Gastrocnemius medialis (tissue), 4 donors: Measurements from ENCODE around the gene KRTAP10-2. TPM values are rescaled to one million over a fixed set of nuclear protein-coding genes. Genes with fewer than 3 reads are reported as not detected.
"Not testable (repeated sequence)": the region's sequence is repeated elsewhere in the genome, so short reads cannot be mapped to it uniquely, and the experiment has no call there.

ENCODE experiments used
- ATAC-seq, 2 donors: fragments of 150-250 bp; one replicate each; pipeline ENCODE4 v1.9.1; 2016
- DNase-seq, 2 donors: peaks; one replicate each; pipeline ENCODE4 v3.0.0-alpha.2; 2019
- H3K27ac ChIP-seq, 4 donors: fragments of 200-600 bp; sonication (generic); 1 replicate in 1 of 4; 2 replicates in 3 of 4; pipeline ENCODE4 v1.5.1; 2016 to 2018; ENCODE audit warnings: mild to moderate bottlenecking in 2 of 4, moderate library complexity in 1 of 4
- H3K27me3 ChIP-seq, 3 donors: fragments of 200-600 bp; sonication (generic) in 2 of 3; 1 replicate in 1 of 3; 2 replicates in 2 of 3; pipeline versions ENCODE4 v1.5.1 to v1.6.0; 2016 to 2019; ENCODE audit warnings: mild to moderate bottlenecking in 1 of 3, moderate library complexity in 1 of 3
- H3K36me3 ChIP-seq, 2 donors: fragments of 200-600 bp; sonication (generic) in 1 of 2; one replicate each; pipeline ENCODE4 v1.5.1; 2017 to 2018
- H3K4me1 ChIP-seq, 2 donors: fragments of 200-600 bp; sonication (generic) in 1 of 2; one replicate each; pipeline ENCODE4 v1.5.1; 2016 to 2017; ENCODE audit warnings: mild to moderate bottlenecking in 2 of 2
- H3K4me3 ChIP-seq, 4 donors: fragments of 200-600 bp; sonication (generic) in 3 of 4; 1 replicate in 1 of 4; 2 replicates in 3 of 4; pipeline ENCODE4 v1.5.1; 2016 to 2019; ENCODE audit warnings: mild to moderate bottlenecking in 2 of 4
- H3K9me3 ChIP-seq, 3 donors: fragments of 200-600 bp; sonication (generic) in 2 of 3; 1 replicate in 1 of 3; 2 replicates in 2 of 3; pipeline ENCODE4 v1.5.1; 2016 to 2019
- POLR2A ChIP-seq, 2 donors: fragments of 450-650 bp; IDR thresholded peaks; one replicate each; pipeline ENCODE4 v1.6.1; 2017; ENCODE audit warnings: antibody characterized with exemption in 2 of 2, mild to moderate bottlenecking in 2 of 2, moderate library complexity in 2 of 2
- in situ Hi-C, 4 donors: fragments of 200-750 bp; cut with MboI; loops; one replicate each; pipeline versions ENCODE4 v1.15.0 to v1.8.0; 2017; ENCODE audit warnings: low sequenced_read_pairs in 4 of 4
- intact Hi-C: fragments of 100-400 bp; cut with DNase I; formaldehyde crosslinking; loops from one replicate; pipeline ENCODE4 v1.15.1; 2023; ENCODE audit warnings: low total_unique reads
- total RNA-seq, 4 donors: library from RNA; depleted of rRNA; stranded (reverse); fragments of >200 nt; gene quantifications; one replicate each; pipeline versions ENCODE4 v1.1.0 to v1.2.3, GENCODE V29; 2016
- TF ChIP-seq, protein P1 (sequence below), 5 experiments: fragments of 450-650 bp in 3 of 5; fragments of 200-600 bp in 2 of 5; sonication (generic) in 2 of 5; IDR thresholded peaks in 4 of 5; conservative IDR thresholded peaks in 1 of 5; 1 replicate in 4 of 5; 2 replicates in 1 of 5; pipeline ENCODE4 v1.5.1; 2016 to 2019; ENCODE audit warnings: antibody characterized with exemption in 5 of 5, mild to moderate bottlenecking in 3 of 5, moderate library complexity in 3 of 5

Gene KRTAP10-2
- total RNA-seq, 4 donors from 2014 or later: not detected

GRCh38 chr21:44576025-44576420 lies 24.7 kb upstream of the KRTAP10-2 start:
- no peak overlapping the region for H3K27ac ChIP-seq
- peaks cover 0 to 1% (median 0%) of the 10 kb centered on the region in 3 donors for H3K9me3 ChIP-seq
- no peak for DNase-seq
- TF ChIP-seq, protein P1, sequence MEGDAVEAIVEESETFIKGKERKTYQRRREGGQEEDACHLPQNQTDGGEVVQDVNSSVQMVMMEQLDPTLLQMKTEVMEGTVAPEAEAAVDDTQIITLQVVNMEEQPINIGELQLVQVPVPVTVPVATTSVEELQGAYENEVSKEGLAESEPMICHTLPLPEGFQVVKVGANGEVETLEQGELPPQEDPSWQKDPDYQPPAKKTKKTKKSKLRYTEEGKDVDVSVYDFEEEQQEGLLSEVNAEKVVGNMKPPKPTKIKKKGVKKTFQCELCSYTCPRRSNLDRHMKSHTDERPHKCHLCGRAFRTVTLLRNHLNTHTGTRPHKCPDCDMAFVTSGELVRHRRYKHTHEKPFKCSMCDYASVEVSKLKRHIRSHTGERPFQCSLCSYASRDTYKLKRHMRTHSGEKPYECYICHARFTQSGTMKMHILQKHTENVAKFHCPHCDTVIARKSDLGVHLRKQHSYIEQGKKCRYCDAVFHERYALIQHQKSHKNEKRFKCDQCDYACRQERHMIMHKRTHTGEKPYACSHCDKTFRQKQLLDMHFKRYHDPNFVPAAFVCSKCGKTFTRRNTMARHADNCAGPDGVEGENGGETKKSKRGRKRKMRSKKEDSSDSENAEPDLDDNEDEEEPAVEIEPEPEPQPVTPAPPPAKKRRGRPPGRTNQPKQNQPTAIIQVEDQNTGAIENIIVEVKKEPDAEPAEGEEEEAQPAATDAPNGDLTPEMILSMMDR (IDR thresholded peaks at IDR 0.05 in 4 of 5, conservative IDR thresholded peaks at IDR 0.05 in 1 of 5): no peak
- no peak for TF ChIP-seq POLR2A (IDR thresholded peaks at IDR 0.05)
- peaks cover 0 to 26% (median 2%) of the 10 kb centered on the region in 3 donors for H3K27me3 ChIP-seq
- no peak for ATAC-seq
- H3K36me3 ChIP-seq: no peaks in the 10 kb centered on the region
- no peak overlapping the region for H3K4me3 ChIP-seq
- no peaks in the 10 kb centered on the region for H3K4me1 ChIP-seq
- intact Hi-C loops: no loop called here
- in situ Hi-C loops: no loop called here

DNA sequence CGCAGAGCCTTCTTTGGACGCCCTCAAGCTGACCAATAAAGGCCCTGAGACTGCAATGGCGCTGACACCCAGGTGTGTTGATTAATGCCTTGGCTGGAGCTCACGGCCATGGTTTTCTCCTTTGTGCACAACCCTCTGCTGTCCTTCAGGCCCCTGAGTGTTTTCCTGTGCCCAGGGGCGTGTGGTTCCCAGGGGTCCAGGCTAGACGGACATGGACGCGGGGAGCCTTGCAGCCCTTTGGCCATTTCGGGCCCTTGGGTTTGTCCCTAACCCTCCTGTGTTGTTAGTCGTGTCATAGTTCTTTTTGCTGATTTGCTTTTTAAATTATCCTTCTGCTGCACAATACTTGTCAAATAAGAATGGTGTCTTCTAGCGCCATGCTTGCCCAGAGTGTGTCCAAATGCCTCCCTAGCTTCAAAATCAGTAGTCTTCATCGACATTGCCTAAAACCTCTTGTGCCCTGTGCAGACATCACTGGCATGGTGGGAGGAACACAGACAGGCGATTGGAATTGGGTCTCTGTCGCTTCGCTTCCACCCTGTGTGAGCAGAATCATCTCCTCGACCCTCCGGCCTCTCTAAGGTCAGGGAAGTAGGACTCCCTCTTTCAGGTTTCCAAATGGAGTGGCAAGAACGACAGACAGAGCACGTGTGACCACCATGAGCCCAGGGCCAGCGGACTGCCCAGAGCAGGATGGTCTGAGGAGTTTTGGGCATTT lies 24.2 kb upstream of the KRTAP10-2 start:
- intact Hi-C loops (no loop called here), in situ Hi-C loops (no loop called here)
- TF ChIP-seq POLR2A (IDR thresholded peaks at IDR 0.05): no peak
- TF ChIP-seq, protein P1 (IDR thresholded peaks at IDR 0.05 in 4 of 5, conservative IDR thresholded peaks at IDR 0.05 in 1 of 5): no peak
- DNase-seq (no peak), ATAC-seq (no peak)
- Histone ChIP-seq H3K27me3 (peaks cover 0 to 20% (median 2%) of the 10 kb centered on the region in 3 donors), H3K4me1 (no peaks in the 10 kb centered on the region), H3K36me3 (no peaks in the 10 kb centered on the region), H3K4me3 (no peak overlapping the region), H3K9me3 (no peaks in the 10 kb centered on the region), H3K27ac (no peak overlapping the region)

DNA sequence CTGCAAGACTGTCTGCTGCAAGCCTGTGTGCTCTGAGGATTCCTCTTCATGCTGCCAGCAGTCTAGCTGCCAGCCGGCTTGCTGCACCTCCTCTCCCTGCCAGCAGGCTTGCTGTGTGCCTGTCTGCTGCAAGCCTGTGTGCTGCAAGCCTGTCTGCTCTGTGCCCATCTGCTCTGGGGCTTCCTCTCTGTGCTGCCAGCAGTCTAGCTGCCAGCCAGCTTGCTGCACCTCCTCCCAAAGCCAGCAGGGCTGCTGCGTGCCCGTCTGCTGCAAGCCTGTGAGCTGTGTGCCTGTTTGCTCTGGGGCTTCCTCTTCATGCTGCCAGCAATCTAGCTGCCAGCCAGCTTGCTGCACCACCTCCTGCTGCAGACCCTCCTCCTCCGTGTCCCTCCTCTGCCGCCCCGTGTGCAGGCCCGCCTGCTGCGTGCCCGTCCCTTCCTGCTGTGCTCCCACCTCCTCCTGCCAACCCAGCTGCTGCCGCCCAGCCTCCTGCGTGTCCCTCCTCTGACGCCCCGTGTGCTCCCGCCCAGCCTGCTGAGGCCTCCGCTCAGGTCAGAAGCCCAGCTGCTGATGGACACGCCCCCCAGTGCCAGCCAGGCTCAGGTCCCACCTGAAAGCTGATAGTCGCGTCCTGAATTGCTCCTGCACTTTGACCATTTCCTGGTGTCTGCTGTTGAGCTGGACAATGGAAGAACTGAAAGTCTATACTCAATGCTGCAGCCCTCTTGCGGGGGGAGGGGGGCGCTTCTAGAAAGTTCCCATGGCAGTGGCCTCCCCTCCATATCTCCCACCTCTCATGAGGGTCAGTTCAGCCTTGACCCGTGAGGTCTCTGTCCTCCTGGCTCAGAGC lies 23.4 kb upstream of the KRTAP10-2 start:
- Histone ChIP-seq H3K27me3 (peaks cover 0 to 18% (median 2%) of the 10 kb centered on the region in 3 donors), H3K4me1 (no peaks in the 10 kb centered on the region), H3K4me3 (no peak overlapping the region), H3K9me3 (no peaks in the 10 kb centered on the region), H3K27ac (no peak overlapping the region), H3K36me3 (no peaks in the 10 kb centered on the region)
- no peak for TF ChIP-seq POLR2A (IDR thresholded peaks at IDR 0.05)
- TF ChIP-seq, protein P1 (IDR thresholded peaks at IDR 0.05 in 4 of 5, conservative IDR thresholded peaks at IDR 0.05 in 1 of 5): no peak
- intact Hi-C loops (no loop called here), in situ Hi-C loops (no loop called here)
- ATAC-seq (no peak), DNase-seq (no peak)

DNA sequence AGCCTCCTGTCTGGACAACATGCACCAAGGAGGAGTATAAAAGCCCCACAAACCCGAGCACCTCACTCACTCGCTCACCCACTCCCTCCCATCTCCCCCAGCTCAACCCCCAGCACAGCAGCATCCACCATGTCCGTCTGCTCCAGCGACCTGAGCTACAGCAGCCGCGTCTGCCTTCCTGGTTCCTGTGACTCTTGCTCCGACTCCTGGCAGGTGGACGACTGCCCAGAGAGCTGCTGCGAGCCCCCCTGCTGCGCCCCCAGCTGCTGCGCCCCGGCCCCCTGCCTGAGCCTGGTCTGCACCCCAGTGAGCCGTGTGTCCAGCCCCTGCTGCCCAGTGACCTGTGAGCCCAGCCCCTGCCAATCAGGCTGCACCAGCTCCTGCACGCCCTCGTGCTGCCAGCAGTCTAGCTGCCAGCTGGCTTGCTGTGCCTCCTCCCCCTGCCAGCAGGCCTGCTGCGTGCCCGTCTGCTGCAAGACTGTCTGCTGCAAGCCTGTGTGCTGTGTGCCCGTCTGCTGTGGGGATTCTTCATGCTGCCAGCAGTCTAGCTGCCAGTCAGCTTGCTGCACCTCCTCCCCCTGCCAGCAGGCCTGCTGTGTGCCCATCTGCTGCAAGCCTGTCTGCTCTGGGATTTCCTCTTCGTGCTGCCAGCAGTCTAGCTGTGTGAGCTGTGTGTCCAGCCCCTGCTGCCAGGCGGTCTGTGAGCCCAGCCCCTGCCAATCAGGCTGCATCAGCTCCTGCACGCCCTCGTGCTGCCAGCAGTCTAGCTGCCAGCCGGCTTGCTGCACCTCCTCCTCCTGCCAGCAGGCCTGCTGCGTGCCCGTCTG lies 22.5 kb upstream of the KRTAP10-2 start, which contains the start of gene KRTAP10-4:
Gene KRTAP10-4 (plus strand): TSS at position 100 of the 827 bp plus-strand sequence. CDS start 30 bp downstream, at position 130.
- H3K27ac ChIP-seq, H3K36me3 ChIP-seq, H3K9me3 ChIP-seq, H3K4me1 ChIP-seq, in situ Hi-C loops, H3K4me3 ChIP-seq, ATAC-seq, intact Hi-C loops, DNase-seq: not testable (repeated sequence)
- peaks cover 0 to 18% (median 2%) of the 10 kb centered on the region in 3 donors for H3K27me3 ChIP-seq
